NCI-H2107 (cell line): ENCODE measurements around the gene STRIP2.
"Not testable (repeated sequence)": the region's sequence is repeated elsewhere in the genome, so short reads cannot be mapped to it uniquely, and the experiment has no call there.

Experiments used
- DNase-seq: peaks from one replicate; lab custom pipeline; 2025; lab: John Stamatoyannopoulos, UW

The STRIP2 gene

GRCh38 chr7:129433847-129434674 lies at the start of gene STRIP2:
STRIP2 (plus strand) TSS chr7:129434432; CDS start chr7:129434473, 41 bp downstream.
- peak; percentile 73 for DNase-seq

- DNase-seq, result no peak
Observed at GRCh38 chr7:129385116-129385515, 49.1 kb upstream of the STRIP2 start.

- DNase-seq, result no peak
Observed at GRCh38 chr7:129385598-129385997, 48.6 kb upstream of the STRIP2 start.

- DNase-seq, result no peak
Observed at GRCh38 chr7:129386506-129386905, 47.7 kb upstream of the STRIP2 start.

GRCh38 chr7:129387537-129387936 lies 46.7 kb upstream of the STRIP2 start:
- DNase-seq, result no peak

- no peak for DNase-seq
Observed at GRCh38 chr7:129388333-129389098, 45.7 kb upstream of the STRIP2 start.

- DNase-seq, result no peak
Observed at GRCh38 chr7:129389829-129390228, 44.4 kb upstream of the STRIP2 start.

GRCh38 chr7:129390314-129390713 lies 43.9 kb upstream of the STRIP2 start:
- no peak for DNase-seq

GRCh38 chr7:129391546-129392171 lies 42.6 kb upstream of the STRIP2 start:
- no peak for DNase-seq

- DNase-seq, result no peak
Observed at GRCh38 chr7:129393255-129393654, 41.0 kb upstream of the STRIP2 start.

GRCh38 chr7:129394101-129394500 lies 40.1 kb upstream of the STRIP2 start:
- DNase-seq, result no peak

- no peak for DNase-seq
Observed at GRCh38 chr7:129394982-129395914, 39.0 kb upstream of the STRIP2 start.

- no peak for DNase-seq
Observed at GRCh38 chr7:129401228-129401966, 32.8 kb upstream of the STRIP2 start.

- no peak for DNase-seq
Observed at GRCh38 chr7:129401967-129402860, 32.0 kb upstream of the STRIP2 start.

- no peak for DNase-seq
Observed at GRCh38 chr7:129405527-129405926, 28.7 kb upstream of the STRIP2 start.

GRCh38 chr7:129410238-129410637 lies 24.0 kb upstream of the STRIP2 start:
- DNase-seq, result not testable (repeated sequence)

- no peak for DNase-seq
Observed at GRCh38 chr7:129412501-129412900, 21.7 kb upstream of the STRIP2 start.

GRCh38 chr7:129417073-129417472 lies 17.2 kb upstream of the STRIP2 start:
- no peak for DNase-seq

- DNase-seq, result no peak
Observed at GRCh38 chr7:129421717-129422250, 12.4 kb upstream of the STRIP2 start.

- DNase-seq, result no peak
Observed at GRCh38 chr7:129422727-129423126, 11.5 kb upstream of the STRIP2 start.
